ENCODE data around the gene PRDM13.
"Not testable (repeated sequence)": the region's sequence is repeated elsewhere in the genome, so short reads cannot be mapped to it uniquely, and the experiment has no call there.

The PRDM13 gene

GRCh38 chr6:99603421-99604165 lies 3.0 kb upstream of the PRDM13 start:
- DNase-seq (ENCODE audit: low spot score): no peak

DNA sequence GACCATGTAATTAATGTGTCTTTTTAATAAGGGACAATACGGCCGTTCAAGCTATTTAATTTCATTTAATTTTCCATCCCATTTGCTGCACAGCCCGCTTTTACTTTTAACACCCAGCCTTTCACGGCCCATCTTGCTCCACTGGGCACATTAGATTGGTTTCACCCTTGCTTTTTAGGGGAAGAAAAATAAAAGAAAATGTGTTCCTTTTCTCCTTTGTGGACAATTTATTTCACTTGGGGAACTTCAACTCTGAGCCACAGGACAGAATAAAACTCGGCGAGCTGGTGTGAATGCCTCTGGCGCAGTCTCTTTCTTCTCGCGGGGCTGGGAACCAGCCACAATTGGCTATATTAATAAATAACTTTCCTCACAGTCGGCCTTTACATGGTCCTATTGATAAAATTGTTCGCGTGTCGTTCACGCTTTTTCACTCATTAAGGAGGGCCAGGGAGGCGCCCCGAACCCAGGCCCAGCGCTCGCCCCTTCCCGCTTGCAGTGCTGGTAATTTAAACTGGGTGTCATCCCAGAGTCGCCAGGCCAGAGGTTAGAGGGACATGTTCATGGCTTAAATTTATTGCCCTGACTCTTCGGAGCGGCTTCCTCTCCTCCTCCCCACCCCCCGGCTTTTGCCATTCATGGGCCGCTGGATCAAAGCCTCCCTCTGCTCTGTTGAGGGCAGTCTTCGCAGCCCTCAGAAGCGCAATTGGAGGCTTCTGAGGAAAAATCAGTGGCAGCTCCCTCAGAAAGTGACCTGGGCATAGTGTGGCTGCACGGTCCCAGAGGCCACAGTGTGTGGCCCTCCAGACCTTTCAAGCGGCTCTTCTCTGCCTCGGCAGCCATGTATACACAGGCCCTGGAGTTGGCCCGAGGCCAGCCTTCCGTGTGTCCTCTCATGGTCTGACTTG lies 2.2 kb upstream of the PRDM13 start:
- no peak for DNase-seq (ENCODE audit: low spot score)

DNA sequence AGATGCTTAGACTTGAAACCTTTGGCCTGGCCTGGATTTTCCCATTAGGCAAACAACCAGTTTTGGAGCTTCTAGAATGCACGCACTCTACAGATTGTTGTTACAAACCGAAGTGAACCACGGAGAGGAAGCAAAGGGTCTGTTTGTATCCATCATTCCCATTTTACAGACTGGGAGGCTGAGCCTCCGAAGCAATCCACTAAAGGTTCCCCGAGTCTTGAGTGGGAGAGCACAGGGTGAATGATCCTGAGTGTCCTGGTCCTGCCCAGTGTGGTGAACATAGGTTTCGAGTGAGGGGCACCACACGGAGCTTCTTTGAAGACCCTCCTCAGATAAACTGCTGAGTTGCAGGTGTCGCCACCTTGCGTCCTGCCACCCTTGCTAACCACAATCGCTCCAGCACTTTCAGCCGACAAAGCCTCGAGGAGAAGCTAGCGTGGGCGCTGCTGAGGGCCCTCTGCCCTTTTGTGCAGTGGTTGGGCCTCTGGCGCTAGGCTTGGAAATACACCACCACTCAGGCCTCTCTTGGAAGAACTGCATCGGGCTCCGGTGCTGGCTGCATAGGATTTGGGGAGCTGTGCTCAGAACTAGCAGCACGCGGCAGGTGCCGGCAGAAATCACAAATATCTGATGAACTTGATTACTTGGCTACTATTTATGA lies 1.4 kb upstream of the PRDM13 start:
- no peak for DNase-seq (ENCODE audit: low spot score)

DNA sequence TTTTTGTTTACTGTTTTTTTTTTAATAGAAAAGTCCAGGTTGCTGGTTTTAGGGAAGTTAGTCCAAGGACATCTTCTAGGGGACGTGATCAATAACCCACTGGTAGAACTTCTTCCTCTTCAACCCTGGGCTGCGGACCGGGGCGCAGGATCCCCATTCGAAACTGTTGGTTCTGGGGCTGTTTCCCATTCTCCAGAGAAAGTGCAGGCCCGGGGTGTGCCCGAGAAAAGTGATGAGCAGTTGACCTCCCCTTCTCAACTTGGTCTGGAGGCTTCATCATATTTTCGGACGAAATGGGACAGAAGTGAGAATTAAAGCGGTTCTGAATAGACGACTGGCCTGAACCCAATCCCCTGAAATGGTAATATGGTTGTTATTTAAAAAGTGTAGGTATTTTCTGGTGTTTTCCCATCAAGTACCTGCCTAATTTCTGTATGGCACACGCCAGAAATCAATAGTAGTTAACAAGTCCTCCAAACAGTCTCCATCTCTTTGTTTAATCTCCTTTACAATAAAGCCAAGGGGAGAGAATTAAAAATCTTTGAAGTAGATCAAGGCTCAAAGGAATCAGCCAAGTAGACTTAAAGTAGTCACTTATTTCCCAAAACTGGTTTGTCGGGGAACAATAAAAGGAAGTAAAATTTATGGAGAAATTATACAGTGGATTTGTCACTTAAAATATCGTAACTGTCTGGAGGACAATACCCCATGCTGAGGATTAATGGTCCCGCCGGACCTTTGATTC lies 550 bp upstream of the PRDM13 start:
- DNase-seq (ENCODE audit: low spot score): no peak

- no peak for DNase-seq (ENCODE audit: low spot score)
Measured at GRCh38 chr6:99607416-99608036, 893 bp downstream of the PRDM13 start.

- no peak for DNase-seq (ENCODE audit: low spot score)
Measured at GRCh38 chr6:99608059-99608885, 1.6 kb downstream of the PRDM13 start.

DNA sequence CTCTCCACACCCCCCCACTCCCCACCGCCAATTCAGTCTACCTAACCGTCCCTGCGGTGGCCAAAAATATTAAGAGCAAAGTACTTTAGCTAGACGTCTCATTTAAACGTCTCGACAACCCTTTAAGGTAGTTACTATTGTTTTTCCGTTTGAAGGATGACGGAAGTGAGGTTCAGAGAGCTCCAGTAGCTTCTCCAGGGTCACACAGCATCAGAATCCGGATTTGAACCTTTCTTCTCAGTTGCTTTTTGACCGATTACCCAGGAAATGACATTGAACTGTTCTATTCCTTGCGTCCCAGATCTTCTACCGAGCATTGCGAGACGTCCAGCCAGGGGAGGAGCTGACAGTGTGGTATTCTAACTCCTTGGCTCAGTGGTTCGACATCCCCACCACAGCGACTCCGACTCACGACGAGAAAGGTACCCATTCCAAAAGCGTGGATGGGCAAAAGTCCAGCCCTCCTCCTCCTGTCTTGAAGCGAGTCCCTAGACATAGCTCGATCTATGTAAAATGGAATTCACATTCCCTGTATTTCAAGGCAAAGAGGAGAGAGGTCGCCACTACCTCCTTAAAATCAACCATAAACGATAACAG lies 2.4 kb downstream of the PRDM13 start:
- DNase-seq (ENCODE audit: low spot score): no peak

GRCh38 chr6:99609905-99610489 lies 3.4 kb downstream of the PRDM13 start:
- no peak for DNase-seq (ENCODE audit: low spot score)

DNA sequence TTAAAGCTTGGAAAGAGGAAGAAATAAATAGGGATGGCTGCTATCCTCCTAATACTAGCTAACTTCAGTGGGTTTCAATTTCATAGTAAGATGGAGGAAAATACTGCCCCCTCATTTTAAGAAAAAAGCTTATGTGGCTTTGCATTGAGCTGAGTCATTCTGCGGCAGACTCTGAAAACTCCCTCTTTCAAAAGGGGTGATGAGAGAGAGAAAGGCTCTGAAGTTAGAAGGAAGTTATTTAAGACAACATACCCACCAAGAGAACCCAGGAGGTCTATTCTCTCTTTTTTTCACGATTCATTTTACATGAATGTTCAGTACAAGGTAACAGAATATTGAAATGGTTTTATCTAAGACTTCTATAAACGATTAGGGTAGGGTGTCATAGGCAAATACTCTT lies 4.5 kb downstream of the PRDM13 start:
- no peak for DNase-seq (ENCODE audit: low spot score)

DNA sequence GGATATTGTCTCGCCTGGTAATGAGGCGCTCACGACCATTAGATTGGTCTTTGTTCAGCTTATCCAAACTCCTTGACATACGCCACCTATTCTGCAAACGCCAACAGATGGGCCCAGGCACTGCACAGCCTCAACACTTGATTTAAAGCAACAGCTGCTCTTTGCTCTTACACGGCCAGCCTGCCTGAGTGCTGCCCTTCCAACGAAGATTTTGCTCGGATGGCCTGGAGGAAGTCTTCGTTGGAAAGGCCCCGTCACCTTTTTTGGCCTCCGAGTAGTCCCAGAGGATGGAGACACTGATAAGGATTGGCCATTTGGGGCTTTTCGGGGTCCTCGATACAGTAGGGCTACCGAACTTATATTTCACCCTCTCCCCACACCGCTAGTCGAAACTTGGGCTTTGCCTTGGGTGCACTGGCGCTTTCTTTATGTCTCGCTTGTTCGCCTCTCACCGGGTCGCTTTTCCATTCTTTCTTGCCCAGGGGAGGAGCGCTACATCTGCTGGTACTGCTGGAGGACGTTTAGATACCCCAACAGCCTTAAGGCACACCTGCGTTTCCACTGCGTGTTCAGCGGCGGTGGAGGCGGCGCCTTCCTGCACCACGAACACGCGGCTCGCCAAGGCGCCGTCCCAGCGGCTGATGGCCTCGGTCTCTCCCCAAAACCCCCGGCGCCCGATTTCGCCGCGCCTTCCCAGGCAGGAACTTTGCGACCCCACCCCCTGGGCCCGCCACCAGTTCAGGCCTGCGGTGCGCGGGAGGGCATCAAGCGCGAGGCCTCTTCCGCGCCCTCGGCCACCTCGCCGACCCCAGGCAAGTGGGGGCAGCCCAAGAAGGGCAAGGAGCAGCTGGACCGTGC lies 6.1 kb downstream of the PRDM13 start:
- DNase-seq (ENCODE audit: low spot score): no peak

DNA sequence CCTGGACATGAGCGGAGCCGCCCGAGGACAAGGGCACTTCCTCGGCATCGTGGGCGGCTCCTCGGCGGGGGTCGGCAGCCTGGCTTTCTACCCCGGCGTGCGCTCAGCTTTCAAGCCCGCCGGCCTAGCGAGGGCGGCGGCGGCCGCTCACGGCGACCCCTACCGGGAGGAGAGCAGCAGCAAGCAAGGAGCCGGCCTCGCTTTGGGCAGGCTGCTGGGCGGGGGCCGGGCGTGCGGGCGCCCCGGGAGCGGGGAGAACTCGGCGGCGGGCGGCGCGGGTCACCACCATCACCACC lies 6.7 kb downstream of the PRDM13 start:
- DNase-seq (ENCODE audit: low spot score): no peak

DNA sequence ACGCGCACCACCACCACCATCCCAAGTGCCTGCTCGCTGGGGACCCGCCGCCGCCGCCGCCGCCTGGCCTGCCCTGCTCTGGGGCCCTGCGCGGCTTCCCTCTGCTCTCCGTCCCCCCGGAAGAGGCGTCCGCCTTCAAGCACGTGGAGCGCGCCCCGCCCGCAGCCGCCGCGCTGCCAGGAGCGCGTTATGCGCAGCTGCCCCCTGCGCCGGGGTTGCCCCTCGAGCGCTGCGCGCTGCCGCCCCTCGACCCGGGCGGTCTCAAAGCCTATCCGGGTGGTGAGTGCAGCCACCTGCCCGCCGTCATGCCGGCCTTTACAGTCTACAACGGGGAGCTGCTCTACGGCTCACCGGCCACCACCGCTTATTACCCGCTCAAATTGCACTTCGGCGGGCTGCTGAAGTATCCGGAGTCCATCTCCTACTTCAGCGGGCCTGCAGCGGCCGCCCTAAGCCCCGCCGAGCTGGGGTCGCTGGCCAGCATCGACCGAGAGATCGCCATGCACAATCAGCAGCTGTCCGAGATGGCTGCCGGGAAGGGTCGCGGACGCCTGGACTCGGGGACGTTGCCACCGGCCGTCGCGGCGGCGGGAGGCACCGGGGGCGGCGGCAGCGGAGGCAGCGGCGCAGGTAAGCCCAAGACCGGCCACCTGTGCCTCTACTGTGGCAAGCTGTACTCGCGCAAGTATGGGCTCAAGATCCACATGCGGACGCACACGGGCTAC lies 7.2 kb downstream of the PRDM13 start:
- DNase-seq (ENCODE audit: low spot score): no peak

DNA sequence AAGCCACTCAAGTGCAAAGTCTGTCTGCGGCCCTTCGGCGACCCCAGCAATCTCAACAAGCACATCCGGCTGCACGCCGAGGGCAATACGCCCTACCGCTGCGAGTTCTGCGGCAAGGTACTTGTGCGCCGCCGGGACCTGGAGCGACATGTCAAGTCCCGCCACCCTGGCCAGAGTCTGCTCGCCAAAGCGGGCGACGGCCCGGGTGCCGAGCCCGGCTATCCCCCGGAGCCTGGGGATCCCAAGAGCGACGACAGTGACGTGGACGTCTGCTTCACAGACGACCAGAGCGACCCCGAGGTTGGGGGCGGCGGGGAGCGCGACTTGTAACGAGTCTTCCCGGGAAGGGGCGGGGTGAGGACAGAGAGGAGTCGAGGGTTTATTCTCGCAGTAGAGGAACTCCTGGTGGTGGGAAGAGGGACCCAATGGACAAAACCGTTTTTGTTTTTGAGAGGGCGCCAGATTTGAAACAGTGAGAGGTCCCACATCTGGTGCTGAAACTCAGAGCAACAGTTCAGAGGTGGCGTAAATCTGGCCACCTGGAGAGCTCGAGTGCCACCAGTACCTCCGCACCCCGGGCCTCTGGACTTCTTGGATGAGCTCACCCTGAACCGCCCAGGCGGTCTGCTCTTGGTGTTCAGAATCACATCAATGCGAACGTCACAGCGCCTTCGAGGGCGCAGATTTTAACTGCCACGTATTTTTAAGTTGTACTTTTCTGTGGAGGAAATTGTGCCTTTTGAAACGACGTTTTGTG lies 8.0 kb downstream of the PRDM13 start:
- DNase-seq (ENCODE audit: low spot score): no peak

DNA sequence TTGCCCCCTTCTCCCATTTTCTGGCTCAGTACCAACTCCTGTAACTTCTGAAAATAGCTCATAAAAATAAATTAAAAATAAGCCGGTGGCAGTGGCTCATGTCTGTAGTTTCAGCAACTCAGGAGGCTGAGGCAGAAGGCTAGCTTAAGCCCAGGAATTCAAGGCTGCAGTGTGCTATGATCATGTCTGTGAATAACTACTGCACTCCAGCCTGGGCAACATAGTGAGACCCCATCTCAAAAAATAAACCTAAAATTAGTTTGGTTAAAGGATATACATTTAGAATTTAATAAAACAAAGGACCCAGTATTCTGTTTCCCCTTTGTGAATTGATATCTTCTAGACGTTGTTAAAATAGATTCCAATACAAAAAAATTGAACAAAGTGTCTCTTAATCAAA lies 10.5 kb downstream of the PRDM13 start:
- DNase-seq (ENCODE audit: low spot score): no peak

GRCh38 chr6:99618649-99619408 lies 12.2 kb downstream of the PRDM13 start:
- no peak for DNase-seq (ENCODE audit: low spot score)

- DNase-seq (ENCODE audit: low spot score): no peak
Measured at GRCh38 chr6:99619409-99619762, 12.8 kb downstream of the PRDM13 start.

DNA sequence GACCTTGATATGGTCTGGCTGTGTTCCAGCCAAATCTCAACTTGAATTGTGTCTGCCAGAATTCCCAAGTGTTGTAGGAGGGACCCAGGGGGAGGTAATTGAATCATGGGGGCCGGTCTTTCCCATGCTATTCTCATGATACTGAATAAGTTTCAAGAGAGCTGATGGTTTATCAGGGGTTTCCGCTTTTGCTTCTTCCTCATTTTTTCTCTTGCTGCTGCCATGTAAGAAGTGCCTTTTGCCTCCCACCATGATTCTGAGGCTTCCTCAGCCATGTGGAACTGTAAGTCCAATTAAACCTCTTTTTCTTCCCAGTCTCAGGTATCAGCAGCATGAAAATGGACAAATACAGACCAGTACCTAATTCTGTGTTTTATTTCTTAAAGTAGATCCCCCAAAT lies 15.4 kb downstream of the PRDM13 start:
- DNase-seq (ENCODE audit: low spot score): not testable (repeated sequence)

Measured in pons (tissue), 1 donor.